ENCODE results near the gene PIGU. TPM values are rescaled to one million over a fixed set of nuclear protein-coding genes. Genes with fewer than 3 reads are reported as not detected.

PIGU gene
- total and polyA plus RNA-seq, 9 of the 15 experiments (the other 6 are each of a cell fraction or from before 2014, with no cell fraction given), result 6.5 to 100 (median 28.1) TPM

DNA sequence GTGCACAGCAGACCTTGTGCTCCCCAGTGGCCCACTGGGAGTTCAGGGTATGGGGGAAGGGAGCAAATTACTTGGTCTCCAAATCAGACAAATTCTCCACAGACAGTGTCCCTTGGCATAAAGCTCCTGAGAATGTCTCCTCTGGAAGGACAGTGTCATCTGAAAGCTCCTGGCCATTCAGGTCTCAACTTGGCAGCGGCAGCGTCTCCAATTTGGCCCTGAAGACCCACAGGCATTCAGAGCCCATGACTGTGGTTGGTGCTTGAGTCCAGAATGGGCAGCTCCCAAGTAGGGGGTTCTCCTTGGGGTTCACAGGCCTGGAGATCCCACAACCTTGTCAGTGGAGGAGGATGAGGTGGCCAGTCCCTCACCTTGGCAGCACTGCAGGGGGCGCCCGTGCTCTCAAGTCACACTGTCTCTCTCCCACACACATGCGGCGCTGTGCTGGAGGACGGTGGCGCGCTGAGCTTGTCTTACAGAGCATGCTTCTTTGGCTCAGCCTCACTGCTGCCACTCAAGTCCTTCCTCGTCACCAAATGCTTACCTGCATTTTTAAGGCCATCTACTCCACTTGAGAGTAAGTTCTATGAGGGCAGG lies 140.0 kb downstream of the PIGU start:
- intact Hi-C loops (cut with micrococcal nuclease) (loop anchor here (1.0 to 5.0 kb wide), 4 partner anchors 167 to 345 kb away; partner anchors contain the start of gene TP53INP2), in situ Hi-C loops (cut with MboI) (loop anchor here (10.0 kb wide), 1 partner anchor 168 kb away; the partner anchor contains the start of gene TP53INP2)
- Histone ChIP-seq H3K27ac (ENCODE audit: extremely low read depth, low read depth, low read length) (no peak overlapping the region), H3K9me3 (replicated peaks; ENCODE audit: control insufficient read depth, insufficient read depth, low read depth, low read length) (no peaks in the 10 kb centered on the region), H3K27me3 (ENCODE audit: control insufficient read depth in 2 of 2, insufficient read depth in 2 of 2, low read length in 2 of 2) (no peaks in the 10 kb centered on the region), H3K4me2 (ENCODE audit: insufficient read depth, low read length) (no peak overlapping the region), H3K4me1 (replicated peaks in 1 of 2; ENCODE audit: control insufficient read depth in 2 of 2, insufficient read depth in 2 of 2, low read length in 2 of 2) (peaks cover 0 to 3% of the 10 kb centered on the region in 2 experiments; a peak in 1 of 5 replicates), H3K36me3 (ENCODE audit: control insufficient read depth, insufficient read depth, low read length) (peaks cover 71% of the 10 kb centered on the region), H3K9ac (ENCODE audit: insufficient read depth in 1 of 2, low read depth in 2 of 2, low read length in 2 of 2) (no peak overlapping the region), H3K9me1 (ENCODE audit: control insufficient read depth, insufficient read depth, low read length) (no peaks in the 10 kb centered on the region), H4K20me1 (replicated peaks; ENCODE audit: control insufficient read depth, insufficient read depth, low read length) (0 out of 2 replicates have a peak, but pooled peaks cover 3% of the 10 kb centered on the region), H3K4me3 (no peak overlapping the region), H2AFZ (ENCODE audit: low read depth, low read length) (no peak overlapping the region), H3K79me2 (ENCODE audit: control insufficient read depth, insufficient read depth, low read length) (no peaks in the 10 kb centered on the region)
- ATAC-seq (peak; percentile 88), DNase-seq (ENCODE audit: extremely low read depth in 1 of 4, low spot score in 3 of 4) (peak in 3 of 4 experiments; percentile 44 to 64 (median 44)), FAIRE-seq (peak; percentile 15)
- POLR2A ChIA-PET, result interaction anchor here (0.9 to 2.4 kb wide), 2 partner anchors 20 to 320 kb away, joined by 3 to 8 read pairs; partner anchors contain the start of gene DYNLRB1
- 93% methylated on average over 10 of the region's 10 CpGs for WGBS (ENCODE audit: insufficient coverage, low coverage, missing lambda C conversion rate)
- no TSS peak for BruUV-seq (replicated peaks)
- CTCF ChIA-PET (ENCODE audit: low intra/inter-chr PET ratio), result interaction anchor here (0.6 to 1.3 kb wide), 3 partner anchors 171 to 227 kb away, joined by 3 to 5 read pairs (median 3); no protein-coding TSS in a partner anchor
- TF ChIP-seq CTBP1 (IDR thresholded peaks at IDR 0.05; ENCODE audit: borderline replicate concordance) (peak; percentile 20; the same call in 1 of the 2 replicates), ZNF316 (IDR thresholded peaks at IDR 0.05) (peak; percentile 45; the same call in 1 of the 2 replicates), HMGN3 (IDR thresholded peaks at IDR 0.05; ENCODE audit: borderline replicate concordance, extremely low read depth, insufficient read length, low read depth, low read length) (no peak), REST (IDR thresholded peaks at IDR 0.05; ENCODE audit: borderline replicate concordance) (peak; percentile 54; the same call in 1 of the 2 replicates), REST (CRISPR knock-in tag; IDR thresholded peaks at IDR 0.05; ENCODE audit: low read depth) (no peak), L3MBTL2 (IDR thresholded peaks at IDR 0.05) (peak; percentile 24; the same call in 1 of the 2 replicates), ZNF263 (CRISPR knock-in tag; IDR thresholded peaks at IDR 0.05; ENCODE audit: borderline replicate concordance) (0 out of 2 replicates have a peak, but pooled peaks have one; percentile 24), NUFIP1 (IDR thresholded peaks at IDR 0.05; ENCODE audit: partially characterized antibody) (no peak)
- TF ChIP-seq, protein P1, sequence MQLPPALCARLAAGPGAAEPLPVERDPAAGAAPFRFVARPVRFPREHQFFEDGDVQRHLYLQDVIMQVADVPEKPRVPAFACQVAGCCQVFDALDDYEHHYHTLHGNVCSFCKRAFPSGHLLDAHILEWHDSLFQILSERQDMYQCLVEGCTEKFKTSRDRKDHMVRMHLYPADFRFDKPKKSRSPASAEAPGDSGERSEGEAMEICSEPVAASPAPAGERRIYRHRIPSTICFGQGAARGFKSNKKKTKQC (CRISPR knock-in tag; IDR thresholded peaks at IDR 0.05), result no peak
- TF ChIP-seq, protein P2, sequence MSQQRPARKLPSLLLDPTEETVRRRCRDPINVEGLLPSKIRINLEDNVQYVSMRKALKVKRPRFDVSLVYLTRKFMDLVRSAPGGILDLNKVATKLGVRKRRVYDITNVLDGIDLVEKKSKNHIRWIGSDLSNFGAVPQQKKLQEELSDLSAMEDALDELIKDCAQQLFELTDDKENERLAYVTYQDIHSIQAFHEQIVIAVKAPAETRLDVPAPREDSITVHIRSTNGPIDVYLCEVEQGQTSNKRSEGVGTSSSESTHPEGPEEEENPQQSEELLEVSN (IDR thresholded peaks at IDR 0.05; ENCODE audit: borderline replicate concordance in 1 of 2, extremely low read depth in 1 of 2, insufficient read depth in 1 of 2, insufficient read length in 1 of 2, low read depth in 1 of 2, low read length in 1 of 2, poor library complexity in 1 of 2, severe bottlenecking in 1 of 2), result peak in 1 of 2 experiments; percentile 40

Data from K562 (cell line).